ENCODE measurements around the gene RNF151.
A peak's percentile ranks its signal among the peaks of the same experiment; 100 is the strongest.
"Not testable (repeated sequence)": the region's sequence is repeated elsewhere in the genome, so short reads cannot be mapped to it uniquely, and the experiment has no call there.

Gene RNF151

DNA sequence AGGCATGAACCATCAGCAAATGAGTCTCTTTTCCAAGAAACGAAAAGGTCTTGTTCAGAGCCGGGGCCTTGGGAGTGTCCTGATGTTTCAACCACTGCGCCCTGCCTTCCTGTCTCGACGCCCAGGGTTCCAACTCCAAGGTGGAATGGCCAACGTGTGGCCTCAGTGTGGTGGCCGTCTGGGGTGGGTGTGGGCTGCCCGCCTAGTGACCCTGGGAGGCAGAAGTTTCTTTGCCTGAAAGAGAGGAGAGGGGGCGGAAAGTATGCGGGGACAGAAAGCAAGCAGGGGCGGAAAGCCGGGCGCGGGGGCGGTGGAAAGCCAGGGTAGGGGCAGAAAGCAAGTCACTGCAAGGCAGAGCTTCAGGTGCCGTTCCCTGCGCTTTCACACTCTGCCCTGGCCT is 27.7 kb upstream of the RNF151 start:
- TF ChIP-seq, protein P1, sequence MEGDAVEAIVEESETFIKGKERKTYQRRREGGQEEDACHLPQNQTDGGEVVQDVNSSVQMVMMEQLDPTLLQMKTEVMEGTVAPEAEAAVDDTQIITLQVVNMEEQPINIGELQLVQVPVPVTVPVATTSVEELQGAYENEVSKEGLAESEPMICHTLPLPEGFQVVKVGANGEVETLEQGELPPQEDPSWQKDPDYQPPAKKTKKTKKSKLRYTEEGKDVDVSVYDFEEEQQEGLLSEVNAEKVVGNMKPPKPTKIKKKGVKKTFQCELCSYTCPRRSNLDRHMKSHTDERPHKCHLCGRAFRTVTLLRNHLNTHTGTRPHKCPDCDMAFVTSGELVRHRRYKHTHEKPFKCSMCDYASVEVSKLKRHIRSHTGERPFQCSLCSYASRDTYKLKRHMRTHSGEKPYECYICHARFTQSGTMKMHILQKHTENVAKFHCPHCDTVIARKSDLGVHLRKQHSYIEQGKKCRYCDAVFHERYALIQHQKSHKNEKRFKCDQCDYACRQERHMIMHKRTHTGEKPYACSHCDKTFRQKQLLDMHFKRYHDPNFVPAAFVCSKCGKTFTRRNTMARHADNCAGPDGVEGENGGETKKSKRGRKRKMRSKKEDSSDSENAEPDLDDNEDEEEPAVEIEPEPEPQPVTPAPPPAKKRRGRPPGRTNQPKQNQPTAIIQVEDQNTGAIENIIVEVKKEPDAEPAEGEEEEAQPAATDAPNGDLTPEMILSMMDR (IDR thresholded peaks at IDR 0.05) = no peak
- Histone ChIP-seq H3K27ac (peak overlapping the region in 1 of 2 donors; percentile 24), H3K4me3 (no peak overlapping the region)
- no peak for DNase-seq (ENCODE audit: low spot score)

DNA sequence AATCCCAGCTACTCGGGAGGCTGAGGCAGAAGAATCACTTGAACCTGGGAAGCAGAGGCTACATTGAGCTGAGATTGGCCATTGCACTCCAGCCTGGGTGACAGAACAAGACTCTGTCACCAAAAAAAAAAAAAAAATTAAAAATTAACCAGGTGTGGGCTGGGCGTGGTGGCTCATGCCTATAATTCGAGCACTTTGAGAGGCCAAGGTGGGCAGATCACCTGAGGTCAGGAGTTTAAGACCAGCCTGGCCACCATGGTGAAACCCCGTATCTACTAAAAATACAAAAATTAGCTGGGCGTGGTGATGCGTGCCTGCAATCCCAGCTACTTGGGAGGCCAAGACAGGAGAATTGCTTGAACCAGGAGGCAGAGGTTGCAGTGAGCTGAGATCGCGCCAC is 26.8 kb upstream of the RNF151 start:
- DNase-seq (ENCODE audit: low spot score); H3K27ac ChIP-seq; H3K4me3 ChIP-seq: not testable (repeated sequence)

DNA sequence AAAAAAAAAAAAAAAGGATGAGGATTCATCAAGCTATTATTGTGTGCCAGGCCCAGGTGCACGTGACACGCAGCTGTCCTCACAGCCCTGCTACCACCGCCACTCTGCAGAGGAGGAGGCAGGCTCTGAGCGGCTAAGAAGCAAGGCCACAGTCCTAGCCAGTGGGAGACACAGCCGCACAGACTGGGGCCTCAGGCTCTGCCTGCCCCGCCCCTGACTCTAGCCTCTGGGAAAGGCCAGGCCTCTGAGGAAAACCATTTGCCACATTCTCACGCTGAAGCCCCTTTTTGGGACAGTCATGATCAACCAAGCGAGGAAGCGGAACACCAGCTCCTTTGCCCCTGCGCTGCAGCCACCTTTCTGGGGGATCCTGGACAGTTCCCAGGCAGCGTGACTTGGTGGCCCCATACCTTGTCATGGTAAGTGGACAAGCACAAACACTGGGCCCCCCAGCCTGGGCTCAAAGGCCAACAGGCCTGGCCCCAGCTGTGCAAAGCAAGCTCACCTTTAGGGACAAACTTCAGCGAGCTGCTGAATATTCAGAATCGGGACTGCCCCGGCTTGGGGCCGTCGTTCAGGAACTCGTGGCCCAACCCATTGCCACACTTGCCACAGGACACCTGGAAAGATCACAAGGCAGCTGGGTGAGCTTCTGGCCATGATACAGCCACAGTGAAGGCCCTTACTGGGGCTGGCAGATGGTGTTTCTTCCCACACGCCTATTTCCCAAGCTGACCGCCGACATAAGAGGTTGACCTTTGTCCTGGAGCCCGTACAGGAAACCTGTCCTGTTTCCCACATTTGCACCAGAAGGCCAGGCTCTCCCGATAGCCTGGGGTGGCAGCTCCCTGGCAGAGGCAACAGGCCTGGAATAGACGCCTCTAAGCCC is 26.1 kb upstream of the RNF151 start:
- H3K4me3 ChIP-seq = no peak overlapping the region
- DNase-seq (ENCODE audit: low spot score) = no peak
- H3K27ac ChIP-seq = no peak overlapping the region
- TF ChIP-seq, protein P1 (IDR thresholded peaks at IDR 0.05) = no peak

DNA sequence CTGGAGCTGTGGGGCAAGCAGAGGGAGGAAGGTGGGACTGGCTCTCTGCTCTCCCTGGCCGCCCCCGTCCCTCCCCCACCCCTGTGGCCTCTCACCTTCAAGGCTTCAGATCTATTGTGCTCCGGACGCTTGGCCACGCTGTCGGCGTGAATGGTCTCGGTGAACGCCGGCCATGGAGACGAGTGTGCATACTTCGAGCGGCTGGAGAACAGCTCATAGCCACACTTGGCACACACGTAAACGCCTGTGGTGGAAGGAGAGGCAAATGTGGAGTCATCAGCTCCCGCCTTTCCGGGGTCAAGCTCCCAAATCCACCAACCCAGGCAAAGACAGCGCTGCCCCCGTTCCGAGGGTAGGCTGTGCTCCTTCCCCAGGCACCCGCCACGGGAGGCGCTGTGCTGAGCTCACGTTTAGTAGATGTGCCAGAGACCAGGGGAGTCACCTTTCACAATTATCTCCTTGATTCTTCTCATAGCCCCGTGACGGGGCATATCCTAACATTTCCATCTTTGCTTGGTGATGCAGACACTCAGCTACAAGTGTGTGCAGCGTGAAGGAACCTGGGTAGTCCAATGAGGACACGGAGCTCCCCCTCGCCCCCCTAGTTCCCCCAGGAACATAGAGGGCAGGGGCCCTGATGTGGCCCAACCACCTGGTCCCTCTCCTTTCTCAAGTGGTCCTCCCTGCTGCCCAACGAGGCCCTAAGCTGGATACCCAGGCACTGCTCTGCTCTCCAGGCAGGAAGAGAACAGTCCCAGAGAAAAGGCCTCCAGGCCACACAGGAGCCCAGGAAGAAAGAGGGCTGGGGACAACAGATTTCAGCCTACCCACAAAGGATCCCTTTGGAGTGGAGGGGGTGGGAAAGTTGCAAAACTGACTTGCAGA is 25.3 kb upstream of the RNF151 start:
- Histone ChIP-seq H3K4me3 (peak overlapping the region; percentile 91), H3K27ac (peak overlapping the region in 1 of 2 donors; percentile 88)
- DNase-seq (ENCODE audit: low spot score) = no peak
- TF ChIP-seq, protein P1 (IDR thresholded peaks at IDR 0.05) = no peak

DNA sequence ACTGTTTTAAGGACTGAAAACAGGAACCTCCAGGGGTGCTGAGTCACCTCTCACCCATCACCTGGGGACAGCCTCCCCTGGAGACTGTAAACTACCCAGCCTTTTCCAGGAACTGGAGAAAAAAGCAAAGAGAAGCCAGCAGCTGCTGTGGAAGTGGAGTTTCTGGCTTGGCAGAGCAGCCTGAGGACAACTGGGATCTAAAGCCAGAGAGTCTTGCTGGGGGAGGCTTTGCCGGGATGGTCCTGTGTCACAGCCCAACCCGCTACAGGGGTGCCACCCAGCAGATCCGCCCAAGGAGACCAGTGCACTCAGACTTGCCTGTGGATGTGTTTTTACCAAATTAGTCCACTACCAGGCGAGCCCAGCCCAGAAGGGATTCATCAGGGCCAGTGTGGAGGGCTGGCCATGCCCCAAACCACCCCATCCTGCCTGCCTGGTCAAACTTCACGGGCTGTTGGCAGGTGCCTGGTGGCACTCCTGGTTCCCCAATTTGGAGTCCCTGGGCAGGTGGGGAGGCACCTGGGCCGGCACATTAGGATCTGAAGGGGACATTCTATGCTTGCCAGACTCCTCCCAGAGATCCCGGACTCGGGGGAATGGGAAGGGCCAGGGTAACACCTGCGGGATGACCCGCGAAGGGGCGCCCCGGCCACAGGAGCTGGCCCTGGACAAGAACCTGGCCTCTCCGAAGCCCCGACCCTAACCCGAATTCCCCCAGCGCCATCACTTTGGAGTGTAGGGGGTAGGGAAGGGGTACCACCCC is 24.4 kb upstream of the RNF151 start:
- Histone ChIP-seq H3K27ac (peak overlapping the region; percentile 75 to 88), H3K4me3 (peak overlapping the region; percentile 91)
- TF ChIP-seq, protein P1 (IDR thresholded peaks at IDR 0.05) = no peak
- no peak for DNase-seq (ENCODE audit: low spot score)

DNA sequence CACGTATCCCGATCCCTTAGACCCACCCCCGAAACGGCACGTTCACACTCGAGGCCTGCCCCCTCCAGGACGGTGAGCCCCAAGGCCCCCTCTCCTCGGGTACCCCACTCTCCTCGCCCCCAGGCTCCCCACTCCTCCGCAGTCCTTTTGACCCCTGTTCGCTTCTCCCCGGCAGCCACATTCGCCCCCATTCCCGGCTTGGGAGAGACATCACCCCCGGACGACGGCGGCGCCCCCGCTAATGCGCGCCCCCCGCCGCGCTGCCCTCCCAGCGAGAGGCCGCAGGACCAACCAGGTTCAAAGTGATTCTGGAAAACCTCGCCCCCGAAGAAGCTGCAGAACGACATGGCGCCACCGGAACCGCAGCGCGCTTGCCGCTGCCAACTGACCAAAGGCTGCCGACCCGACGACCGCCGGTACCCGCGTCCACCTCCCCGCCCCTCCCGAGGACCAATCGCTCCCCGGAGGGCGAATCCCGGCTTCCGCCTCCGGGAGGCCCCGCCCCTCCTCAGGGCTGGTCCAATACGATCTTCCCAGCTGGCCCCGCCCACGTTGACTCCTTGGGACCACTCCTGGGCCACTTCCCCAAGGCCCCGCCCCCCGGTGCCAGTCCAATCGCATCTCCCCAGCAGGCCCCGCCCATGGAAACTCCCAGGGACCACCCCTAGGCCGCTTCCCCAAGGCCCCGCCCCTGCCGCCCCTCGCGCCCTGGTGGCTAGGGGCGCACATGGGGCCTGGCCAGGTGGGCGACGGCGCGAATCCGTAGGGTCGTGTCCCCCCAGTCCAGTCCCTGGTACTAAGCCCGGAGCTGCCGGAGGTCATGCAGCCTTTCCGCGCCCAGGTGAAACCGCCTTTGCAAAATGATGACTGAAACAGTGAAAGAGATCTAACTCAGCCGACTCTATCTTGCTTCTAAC is 23.6 kb upstream of the RNF151 start, which contains the start of gene MSRB1:
TSS of gene MSRB1 (minus strand) at position 390 of the 917 bp plus-strand sequence. CDS start at position 347, 43 bp downstream.
- H3K27ac ChIP-seq = peak within 1 kb of the TSS; percentile 75 to 88
- peak; percentile 99 for DNase-seq (ENCODE audit: low spot score)
- peak within 1 kb of the TSS; percentile 91 for H3K4me3 ChIP-seq
- TF ChIP-seq, protein P1 (IDR thresholded peaks at IDR 0.05) = no peak

Measured in coronary artery (tissue), 2 donors.